ENCODE measurements around the gene MAPK6.

The MAPK6 gene

GRCh38 chr15:52003710-52004109 is 15.3 kb upstream of the MAPK6 start:
- CTCF ChIA-PET: interaction anchor here (1.0 to 1.7 kb wide), 4 partner anchors 8 to 23 kb away, joined by 3 to 6 read pairs (median 3); no protein-coding TSS in a partner anchor

GRCh38 chr15:52004806-52005205 is 14.2 kb upstream of the MAPK6 start:
- POLR2A ChIA-PET: no interaction called here
- CTCF ChIA-PET: interaction anchor here (1.2 to 1.7 kb wide), 2 partner anchors 8 to 24 kb away, joined by 3 to 6 read pairs; no protein-coding TSS in a partner anchor
- no peak for TF ChIP-seq CTCF (IDR thresholded peaks at IDR 0.05; ENCODE audit: control extremely low read depth, extremely low read depth, low read depth, missing control alignments)
- DNase-seq (ENCODE audit: extremely low spot score): no peak

More at GRCh38 chr15:52003710-52004109, 15.3 kb upstream of the MAPK6 start:
- DNase-seq (ENCODE audit: extremely low spot score): no peak
- POLR2A ChIA-PET: no interaction called here
- TF ChIP-seq CTCF (IDR thresholded peaks at IDR 0.05; ENCODE audit: control extremely low read depth, extremely low read depth, low read depth, missing control alignments): no peak

GRCh38 chr15:52005748-52006701 is 13.0 kb upstream of the MAPK6 start:
- TF ChIP-seq CTCF (IDR thresholded peaks at IDR 0.05; ENCODE audit: control extremely low read depth, extremely low read depth, low read depth, missing control alignments): no peak
- ChIA-PET POLR2A (interaction anchor here (0.6 kb wide), 1 partner anchor 14 kb away, joined by 4 read pairs; no protein-coding TSS in a partner anchor), CTCF (interaction anchor here (1.0 to 2.1 kb wide), 8 partner anchors 12 to 135 kb away, joined by 3 to 8 read pairs (median 4); partner anchors contain the start of gene LEO1)
- DNase-seq (ENCODE audit: extremely low spot score): peak; percentile 54

- TF ChIP-seq CTCF (IDR thresholded peaks at IDR 0.05; ENCODE audit: control extremely low read depth, extremely low read depth, low read depth, missing control alignments): no peak
- ChIA-PET POLR2A (interaction anchor here (0.6 to 1.4 kb wide), 3 partner anchors 8 to 385 kb away, joined by 3 to 9 read pairs (median 7); no protein-coding TSS in a partner anchor), CTCF (interaction anchor here (0.7 to 2.1 kb wide), 10 partner anchors 11 to 134 kb away, joined by 3 to 8 read pairs (median 3); partner anchors contain the start of gene LEO1)
- no peak for DNase-seq (ENCODE audit: extremely low spot score)
These were observed 12.2 kb upstream of the MAPK6 start for GRCh38 chr15:52006702-52007340.

- DNase-seq (ENCODE audit: extremely low spot score): no peak
- ChIA-PET POLR2A (interaction anchor here (0.9 kb wide), 1 partner anchor 20 kb away, joined by 6 read pairs; no protein-coding TSS in a partner anchor), CTCF (no interaction called here)
- no peak for TF ChIP-seq CTCF (IDR thresholded peaks at IDR 0.05; ENCODE audit: control extremely low read depth, extremely low read depth, low read depth, missing control alignments)
These were observed 10.7 kb upstream of the MAPK6 start for GRCh38 chr15:52008359-52008697.

GRCh38 chr15:52008698-52009434 is 10.2 kb upstream of the MAPK6 start:
- POLR2A ChIA-PET: interaction anchor here (0.9 kb wide), 1 partner anchor 19 kb away, joined by 6 read pairs; no protein-coding TSS in a partner anchor
- TF ChIP-seq CTCF (IDR thresholded peaks at IDR 0.05; ENCODE audit: control extremely low read depth, extremely low read depth, low read depth, missing control alignments): no peak
- CTCF ChIA-PET: no interaction called here
- DNase-seq (ENCODE audit: extremely low spot score): no peak

All from GM10248 (cell line).